ENCODE results near the gene RERE. TPM values are rescaled to one million over a fixed set of nuclear protein-coding genes. Genes with fewer than 3 reads are reported as not detected.

The RERE gene
- total RNA-seq, 2 donors from 2014 or later: 207 to 322 TPM

DNA sequence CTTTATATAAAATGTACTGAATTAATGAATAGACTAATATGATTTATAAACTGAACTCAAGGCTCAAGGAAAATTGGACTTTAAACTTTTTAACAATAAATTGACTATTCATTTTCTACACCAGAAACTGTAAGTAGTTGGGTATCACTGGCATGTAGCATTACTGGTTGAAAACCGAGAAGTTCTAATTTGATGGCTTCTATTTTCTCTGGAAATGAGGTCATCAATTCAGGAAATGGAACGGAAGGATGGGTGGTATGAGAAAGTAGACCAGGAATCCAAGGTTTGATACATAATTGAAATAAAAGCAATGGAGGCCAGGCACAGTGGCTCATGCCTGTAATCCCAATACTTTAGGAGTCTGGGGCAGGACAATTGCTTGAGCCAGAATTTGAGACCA lies 50.4 kb downstream of the RERE start:
- intact Hi-C loops (cut with DNase I): no loop called here
- Histone ChIP-seq H3K27ac (no peak overlapping the region), H3K9me3 (no peaks in the 10 kb centered on the region), H3K4me3 (no peak overlapping the region), H3K27me3 (replicated peaks; ENCODE audit: insufficient read depth) (no peaks in the 10 kb centered on the region), H3K4me1 (replicated peaks) (no peaks in the 10 kb centered on the region), H3K36me3 (no peaks in the 10 kb centered on the region)
- WGBS: 94% methylated on average over 2 of the region's 2 CpGs
- no peak for TF ChIP-seq POLR2AphosphoS5 (IDR thresholded peaks at IDR 0.05)
- no peak for DNase-seq (ENCODE audit: low spot score)

DNA sequence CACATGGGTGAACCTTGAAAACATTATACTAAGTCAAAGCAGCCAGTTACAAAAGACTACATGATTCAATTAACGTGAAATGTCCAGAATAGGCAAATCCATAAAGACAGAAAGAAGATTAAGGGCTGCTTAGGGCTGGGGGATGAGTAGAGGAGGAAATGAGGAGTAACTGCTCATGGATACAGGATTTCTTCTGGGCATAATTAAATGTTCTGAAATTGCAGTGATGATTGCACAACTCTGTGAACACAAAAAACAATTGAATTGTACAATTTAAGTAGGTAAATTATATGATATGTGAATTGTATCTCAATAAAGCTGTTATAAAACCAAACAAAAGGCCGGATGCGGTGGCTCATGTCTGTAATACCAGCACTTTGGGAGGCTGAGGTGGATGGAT lies 52.2 kb downstream of the RERE start:
- WGBS: 81% methylated on average over 3 of the region's 3 CpGs
- no peaks in the 10 kb centered on the region for H3K4me1 ChIP-seq (replicated peaks)
- no peak for DNase-seq (ENCODE audit: low spot score)
- TF ChIP-seq POLR2AphosphoS5 (IDR thresholded peaks at IDR 0.05): no peak
- TF ChIP-seq, protein P1, sequence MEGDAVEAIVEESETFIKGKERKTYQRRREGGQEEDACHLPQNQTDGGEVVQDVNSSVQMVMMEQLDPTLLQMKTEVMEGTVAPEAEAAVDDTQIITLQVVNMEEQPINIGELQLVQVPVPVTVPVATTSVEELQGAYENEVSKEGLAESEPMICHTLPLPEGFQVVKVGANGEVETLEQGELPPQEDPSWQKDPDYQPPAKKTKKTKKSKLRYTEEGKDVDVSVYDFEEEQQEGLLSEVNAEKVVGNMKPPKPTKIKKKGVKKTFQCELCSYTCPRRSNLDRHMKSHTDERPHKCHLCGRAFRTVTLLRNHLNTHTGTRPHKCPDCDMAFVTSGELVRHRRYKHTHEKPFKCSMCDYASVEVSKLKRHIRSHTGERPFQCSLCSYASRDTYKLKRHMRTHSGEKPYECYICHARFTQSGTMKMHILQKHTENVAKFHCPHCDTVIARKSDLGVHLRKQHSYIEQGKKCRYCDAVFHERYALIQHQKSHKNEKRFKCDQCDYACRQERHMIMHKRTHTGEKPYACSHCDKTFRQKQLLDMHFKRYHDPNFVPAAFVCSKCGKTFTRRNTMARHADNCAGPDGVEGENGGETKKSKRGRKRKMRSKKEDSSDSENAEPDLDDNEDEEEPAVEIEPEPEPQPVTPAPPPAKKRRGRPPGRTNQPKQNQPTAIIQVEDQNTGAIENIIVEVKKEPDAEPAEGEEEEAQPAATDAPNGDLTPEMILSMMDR (IDR thresholded peaks at IDR 0.05): no peak
- no peak for TF ChIP-seq POLR2A (IDR thresholded peaks at IDR 0.05)
- no peaks in the 10 kb centered on the region for H3K36me3 ChIP-seq
- no peak overlapping the region for H3K4me3 ChIP-seq
- intact Hi-C loops (cut with DNase I): no loop called here
- no peak overlapping the region for H3K27ac ChIP-seq
- H3K27me3 ChIP-seq (replicated peaks; ENCODE audit: insufficient read depth): no peaks in the 10 kb centered on the region
- H3K9me3 ChIP-seq: no peaks in the 10 kb centered on the region

DNA sequence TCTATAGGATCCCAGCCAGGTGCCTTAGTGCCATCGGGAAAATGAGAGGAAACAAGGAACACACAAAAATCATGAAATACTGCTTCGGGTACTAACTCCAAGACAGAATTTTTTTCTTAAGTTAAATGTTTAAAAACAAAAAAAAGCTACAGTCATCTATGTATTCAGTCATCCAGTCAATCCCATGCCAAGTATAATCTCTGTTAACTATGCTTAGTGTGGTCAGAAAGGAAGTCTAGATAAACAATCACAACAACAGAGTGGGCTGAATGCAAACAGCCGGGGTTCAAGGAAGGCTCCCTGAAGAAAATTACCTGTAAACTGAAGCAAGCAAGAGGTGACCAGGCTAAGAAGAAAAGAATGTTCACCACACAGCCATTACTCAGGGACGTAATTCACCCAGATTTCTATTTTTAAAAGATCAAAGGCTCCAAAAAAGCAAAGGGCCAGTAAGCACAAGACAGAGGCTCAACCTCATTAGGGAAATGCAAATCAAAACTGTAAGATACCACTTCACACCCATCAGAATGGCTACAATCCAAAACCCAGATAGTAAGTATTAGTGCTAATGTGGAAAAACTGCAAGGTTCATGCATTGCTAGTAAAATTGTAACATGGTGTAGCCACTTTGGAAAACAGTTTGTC lies 53.0 kb downstream of the RERE start:
- H3K4me3 ChIP-seq: no peak overlapping the region
- TF ChIP-seq, protein P1 (IDR thresholded peaks at IDR 0.05): no peak
- TF ChIP-seq POLR2AphosphoS5 (IDR thresholded peaks at IDR 0.05) (no peak), POLR2A (IDR thresholded peaks at IDR 0.05) (no peak)
- no peaks in the 10 kb centered on the region for H3K27me3 ChIP-seq (replicated peaks; ENCODE audit: insufficient read depth)
- H3K36me3 ChIP-seq: no peaks in the 10 kb centered on the region
- H3K9me3 ChIP-seq: no peaks in the 10 kb centered on the region
- intact Hi-C loops (cut with DNase I): no loop called here
- no peaks in the 10 kb centered on the region for H3K4me1 ChIP-seq (replicated peaks)
- DNase-seq (ENCODE audit: low spot score): no peak
- 60% methylated on average over 4 of the region's 4 CpGs for WGBS
- no peak overlapping the region for H3K27ac ChIP-seq

DNA sequence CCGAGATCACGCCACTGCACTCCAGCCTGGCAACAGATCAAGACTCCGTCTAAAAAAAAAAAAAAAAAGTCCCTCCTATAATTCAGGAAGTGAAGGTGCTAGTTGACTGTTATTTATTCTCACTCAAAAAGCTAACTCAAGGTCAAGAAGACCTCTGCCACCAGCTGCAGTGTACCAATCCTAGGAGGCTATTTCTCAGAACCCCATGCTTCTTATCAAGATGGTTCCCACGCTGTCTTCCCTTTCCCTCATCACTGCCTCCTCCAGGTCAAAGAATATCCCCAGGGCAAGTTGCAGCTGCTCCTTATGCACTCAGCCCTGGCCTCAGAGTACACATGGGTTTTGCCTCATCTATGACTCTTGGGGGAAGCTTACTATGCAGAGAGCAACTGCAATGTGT lies 53.6 kb downstream of the RERE start:
- intact Hi-C loops (cut with DNase I): no loop called here
- TF ChIP-seq, protein P1 (IDR thresholded peaks at IDR 0.05): no peak
- TF ChIP-seq POLR2A (IDR thresholded peaks at IDR 0.05): no peak
- TF ChIP-seq POLR2AphosphoS5 (IDR thresholded peaks at IDR 0.05): no peak
- H3K4me1 ChIP-seq (replicated peaks): no peaks in the 10 kb centered on the region
- 81% methylated on average over 4 of the region's 4 CpGs for WGBS
- H3K27ac ChIP-seq: no peak overlapping the region
- no peak overlapping the region for H3K4me3 ChIP-seq
- no peak for DNase-seq (ENCODE audit: low spot score)
- H3K36me3 ChIP-seq: no peaks in the 10 kb centered on the region
- H3K27me3 ChIP-seq (replicated peaks; ENCODE audit: insufficient read depth): no peaks in the 10 kb centered on the region
- H3K9me3 ChIP-seq: no peaks in the 10 kb centered on the region

DNA sequence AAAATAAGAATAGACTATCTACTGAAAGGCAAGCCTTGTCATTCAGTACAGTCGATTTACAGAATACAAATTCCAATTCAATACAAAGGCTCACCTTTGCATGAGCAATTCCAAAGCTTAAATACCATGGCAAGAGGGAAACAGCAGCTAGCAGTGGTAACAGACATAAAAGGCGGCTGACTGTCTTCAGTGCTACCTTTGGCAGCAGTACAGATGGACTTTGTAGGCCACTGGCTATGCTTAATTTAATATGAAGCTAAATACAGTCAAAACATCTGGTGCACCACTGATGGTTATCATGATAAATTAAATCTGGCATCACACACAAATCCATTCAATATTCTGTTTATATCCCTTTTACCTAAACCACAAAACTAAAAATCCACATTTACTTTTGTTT lies 62.4 kb downstream of the RERE start:
- H3K4me1 ChIP-seq (replicated peaks): no peaks in the 10 kb centered on the region
- no peaks in the 10 kb centered on the region for H3K27me3 ChIP-seq (replicated peaks; ENCODE audit: insufficient read depth)
- intact Hi-C loops (cut with DNase I): no loop called here
- TF ChIP-seq POLR2A (IDR thresholded peaks at IDR 0.05): no peak
- no peak for TF ChIP-seq POLR2AphosphoS5 (IDR thresholded peaks at IDR 0.05)
- TF ChIP-seq, protein P1 (IDR thresholded peaks at IDR 0.05): no peak
- no peaks in the 10 kb centered on the region for H3K9me3 ChIP-seq
- no peak for DNase-seq (ENCODE audit: low spot score)
- no peak overlapping the region for H3K4me3 ChIP-seq
- no peak overlapping the region for H3K27ac ChIP-seq
- WGBS: 49% methylated on average over 2 of the region's 2 CpGs
- H3K36me3 ChIP-seq: no peaks in the 10 kb centered on the region
